ENCODE results near the gene GPC3.
"Not testable (repeated sequence)": the region's sequence is repeated elsewhere in the genome, so short reads cannot be mapped to it uniquely, and the experiment has no call there.

GPC3 gene

GRCh38 chrX:133741303-133741702, 244.1 kb downstream of the GPC3 start:
- no peak for TF ChIP-seq CTCF (IDR thresholded peaks at IDR 0.05; ENCODE audit: low read depth, low read length, missing control alignments)
- in situ Hi-C loops (cut with HindIII; ENCODE audit: low sequenced_read_pairs): no loop called here
- H3K4me3 ChIP-seq (ENCODE audit: low read depth, low read length): no peak overlapping the region
- DNase-seq (ENCODE audit: low read depth): no peak

GRCh38 chrX:133726642-133727041, 258.8 kb downstream of the GPC3 start:
- no peak for TF ChIP-seq CTCF (IDR thresholded peaks at IDR 0.05; ENCODE audit: low read depth, low read length, missing control alignments)
- DNase-seq (ENCODE audit: low read depth): no peak
- no peak overlapping the region for H3K4me3 ChIP-seq (ENCODE audit: low read depth, low read length)
- in situ Hi-C loops (cut with HindIII; ENCODE audit: low sequenced_read_pairs): no loop called here

DNA sequence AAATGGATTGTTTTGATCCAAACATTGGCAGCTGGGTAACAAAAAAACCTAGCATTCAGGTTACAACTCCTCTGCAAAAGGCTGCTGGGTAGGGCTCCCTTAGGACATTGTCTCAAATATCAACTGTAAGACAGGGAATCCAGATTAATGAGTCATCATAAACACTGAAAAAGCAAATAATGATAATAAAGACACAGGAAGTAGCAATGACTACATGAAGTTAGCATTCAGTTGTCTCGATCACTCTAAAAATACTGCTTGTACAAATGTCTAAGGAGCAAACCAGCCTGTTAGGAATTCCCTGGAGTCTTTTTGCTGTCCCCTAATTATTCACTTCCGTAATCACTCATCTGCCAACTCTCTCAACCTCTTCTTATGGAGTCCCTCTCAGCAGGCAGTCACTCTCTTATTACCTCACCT, 259.2 kb downstream of the GPC3 start:
- DNase-seq (ENCODE audit: low read depth): peak; percentile 13
- in situ Hi-C loops (cut with HindIII; ENCODE audit: low sequenced_read_pairs): no loop called here
- H3K4me3 ChIP-seq (ENCODE audit: low read depth, low read length): no peak overlapping the region
- TF ChIP-seq CTCF (IDR thresholded peaks at IDR 0.05; ENCODE audit: low read depth, low read length, missing control alignments): no peak

- H3K4me3 ChIP-seq (ENCODE audit: low read depth, low read length): no peak overlapping the region
- no peak for TF ChIP-seq CTCF (IDR thresholded peaks at IDR 0.05; ENCODE audit: low read depth, low read length, missing control alignments)
- no peak for DNase-seq (ENCODE audit: low read depth)
- in situ Hi-C loops (cut with HindIII; ENCODE audit: low sequenced_read_pairs): no loop called here
Measured at GRCh38 chrX:133723930-133724329, 261.5 kb downstream of the GPC3 start.

- in situ Hi-C loops (cut with HindIII; ENCODE audit: low sequenced_read_pairs): no loop called here
- no peak for TF ChIP-seq CTCF (IDR thresholded peaks at IDR 0.05; ENCODE audit: low read depth, low read length, missing control alignments)
- no peak for DNase-seq (ENCODE audit: low read depth)
- H3K4me3 ChIP-seq (ENCODE audit: low read depth, low read length): no peak overlapping the region
Measured at GRCh38 chrX:133722756-133723155, 262.6 kb downstream of the GPC3 start.

DNA sequence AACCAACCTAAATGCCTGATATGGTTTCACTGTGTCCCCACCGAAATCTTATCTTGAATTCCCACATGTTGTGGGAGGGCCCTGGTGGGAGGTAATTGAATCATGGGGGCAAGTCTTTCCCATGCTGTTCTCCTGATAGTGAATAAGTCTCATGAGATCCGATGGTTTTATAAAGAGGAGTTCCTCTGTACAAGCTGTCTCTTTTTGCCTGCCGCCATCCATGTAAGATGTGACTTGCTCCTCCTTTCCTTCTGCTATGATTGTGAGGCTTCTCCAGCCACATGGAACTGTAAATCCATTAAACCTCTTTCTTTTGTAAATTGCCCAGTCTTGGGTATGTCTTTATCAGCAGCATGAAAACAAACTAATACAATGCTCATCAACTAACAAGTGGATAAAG, 265.1 kb downstream of the GPC3 start:
- H3K4me3 ChIP-seq (ENCODE audit: low read depth, low read length); in situ Hi-C loops (cut with HindIII; ENCODE audit: low sequenced_read_pairs): not testable (repeated sequence)

GRCh38 chrX:133715715-133716114, 269.7 kb downstream of the GPC3 start:
- no peak overlapping the region for H3K4me3 ChIP-seq (ENCODE audit: low read depth, low read length)
- TF ChIP-seq CTCF (IDR thresholded peaks at IDR 0.05; ENCODE audit: low read depth, low read length, missing control alignments): no peak
- in situ Hi-C loops (cut with HindIII; ENCODE audit: low sequenced_read_pairs): no loop called here
- no peak for DNase-seq (ENCODE audit: low read depth)

More for the DNA sequence above, 265.1 kb downstream of the GPC3 start:
- DNase-seq (ENCODE audit: low read depth): not testable (repeated sequence)

All from astrocyte of the cerebellum (primary cell).